GM23248 (cell line): ENCODE measurements around the gene SLC7A8.

Experiments
- EZH2 ChIP-seq: fragments of 200-600 bp; sonication (generic); IDR thresholded peaks from 2 replicates; pipeline ENCODE4 v1.6.1; 2018; ENCODE audit warnings: antibody characterized with exemption, mild to moderate bottlenecking; ENCODE audit not compliant: insufficient read depth, poor library complexity, severe bottlenecking
- EZH2phosphoT487 ChIP-seq: fragments of 200-600 bp; sonication (generic); IDR thresholded peaks from 2 replicates; pipeline ENCODE4 v1.6.1; 2018; ENCODE audit warnings: antibody characterized with exemption, moderate library complexity, mild to moderate bottlenecking, low read depth; ENCODE audit not compliant: insufficient read depth

DNA sequence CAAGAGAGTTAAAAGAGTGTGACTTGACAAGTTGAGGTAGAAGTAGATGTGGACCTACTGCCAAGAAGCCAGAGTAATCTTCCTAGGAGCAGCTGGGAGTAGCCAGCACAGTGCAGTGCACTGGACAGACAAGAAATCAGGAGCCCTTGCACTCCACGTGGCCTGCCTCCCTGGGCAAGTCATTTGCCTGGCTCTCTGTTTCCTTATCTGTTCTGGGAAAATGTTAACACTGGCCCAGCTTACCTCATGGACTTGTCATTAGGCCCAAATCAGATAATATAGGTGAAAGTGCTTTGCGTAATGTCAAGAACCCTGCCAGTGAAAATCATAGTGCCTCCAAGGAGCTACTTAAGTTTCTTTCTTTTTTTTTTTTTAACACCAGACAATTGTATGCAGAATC lies 19.2 kb downstream of the SLC7A8 start:
- TF ChIP-seq EZH2 = no peak
- no peak for TF ChIP-seq EZH2phosphoT487
